NCI-H524 treated with DMSO at 0.1 percent for 48 hours (cell line): ENCODE data around the gene ZNF609.
"Not testable (repeated sequence)": the region's sequence is repeated elsewhere in the genome, so short reads cannot be mapped to it uniquely, and the experiment has no call there.

Experiments used
- DNase-seq: peaks from one replicate; lab custom pipeline; 2025; lab: John Stamatoyannopoulos, UW

The ZNF609 gene

DNA sequence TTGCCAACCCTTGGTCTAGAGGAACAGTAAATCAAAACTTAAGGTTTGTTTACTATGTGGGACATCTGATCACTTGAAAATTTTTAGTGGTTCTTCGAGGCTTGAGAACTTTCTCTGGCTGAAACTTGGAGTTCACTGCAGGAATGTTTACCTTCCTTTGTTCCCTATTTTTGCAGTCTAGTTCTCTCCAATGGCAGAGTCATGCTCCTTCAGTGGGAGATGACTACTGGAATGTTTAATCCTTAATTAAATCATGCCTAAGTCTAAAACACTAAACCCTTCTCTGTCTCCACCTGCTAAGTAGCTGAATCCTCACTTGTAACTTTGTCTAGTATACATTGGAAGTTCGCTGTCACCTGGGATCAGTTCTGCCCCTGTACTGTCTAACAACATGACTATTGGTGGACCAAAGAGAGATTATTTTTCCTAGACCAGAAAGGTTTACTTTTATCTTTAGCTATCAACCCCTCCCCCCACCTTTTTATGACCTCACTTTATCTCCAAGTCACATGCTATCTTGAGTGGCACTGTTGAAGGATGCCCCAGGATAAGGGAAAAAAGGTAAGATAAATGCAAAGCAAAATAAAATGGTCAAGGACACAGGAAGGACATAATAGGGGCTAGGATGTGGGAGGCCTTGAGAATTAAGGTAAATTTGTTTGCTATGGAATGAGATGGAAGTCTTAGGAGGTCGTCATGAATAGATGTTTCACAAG lies 1.2 kb upstream of the ZNF609 start:
- DNase-seq, result no peak

GRCh38 chr15:64460724-64461720 lies 644 bp downstream of the ZNF609 start:
- no peak for DNase-seq

- no peak for DNase-seq
Measured at GRCh38 chr15:64461721-64462162, 1.4 kb downstream of the ZNF609 start.

DNA sequence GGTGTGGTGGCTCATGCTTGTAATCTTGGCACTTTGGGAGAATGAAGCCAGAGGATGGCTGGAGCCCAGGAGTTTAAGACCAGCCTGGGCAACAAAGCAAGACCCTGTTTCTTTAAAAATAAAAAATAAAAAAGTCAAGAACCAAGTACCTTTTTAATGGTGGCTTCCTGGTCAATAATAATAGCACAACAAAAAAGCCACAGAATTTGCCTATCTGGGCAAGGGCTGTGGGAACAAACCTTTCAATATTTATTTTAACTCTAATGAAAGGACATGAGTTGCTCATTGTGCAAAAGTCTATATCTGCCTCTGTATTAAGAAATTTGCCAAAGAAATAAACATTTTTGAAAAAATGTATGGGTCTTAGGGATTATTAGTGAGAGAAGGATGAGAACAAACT lies 2.1 kb downstream of the ZNF609 start:
- DNase-seq, result no peak

DNA sequence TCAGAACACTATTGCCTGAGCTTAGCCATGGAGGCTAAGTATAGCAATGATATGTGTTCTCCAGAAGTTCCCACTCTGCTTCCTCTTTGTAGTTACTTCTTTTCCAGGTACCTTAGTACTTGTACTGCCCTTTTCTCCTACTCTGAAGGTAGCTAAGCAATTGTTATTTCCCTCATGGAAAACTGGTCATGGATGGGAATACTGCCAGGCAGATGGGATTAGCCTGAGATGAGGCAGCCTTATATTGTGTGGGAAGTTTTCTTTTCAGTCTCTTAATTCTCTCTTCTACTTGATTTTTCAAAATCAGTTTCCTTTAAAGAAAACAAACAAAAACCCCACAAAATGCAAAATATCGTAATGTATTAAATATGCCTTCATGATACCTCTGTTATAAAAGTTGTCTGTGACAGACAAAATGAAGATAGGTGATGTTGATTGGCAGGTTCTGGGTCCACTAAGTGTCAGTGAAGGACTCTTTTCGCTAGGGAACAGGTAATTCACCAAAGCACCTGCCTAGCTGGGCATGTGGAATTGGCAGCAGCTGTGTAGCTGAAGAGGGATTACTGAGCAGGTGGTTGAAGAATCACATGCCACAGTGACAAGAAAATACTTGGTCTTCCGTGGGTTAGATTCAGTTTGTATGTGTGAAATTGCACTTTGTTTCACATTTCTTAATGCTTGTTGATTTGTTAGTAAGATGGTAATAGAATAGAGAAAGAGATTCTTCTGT lies 4.1 kb downstream of the ZNF609 start:
- peak; percentile 10 for DNase-seq

- DNase-seq, result no peak
Measured at GRCh38 chr15:64466408-64467141, 6.2 kb downstream of the ZNF609 start.

DNA sequence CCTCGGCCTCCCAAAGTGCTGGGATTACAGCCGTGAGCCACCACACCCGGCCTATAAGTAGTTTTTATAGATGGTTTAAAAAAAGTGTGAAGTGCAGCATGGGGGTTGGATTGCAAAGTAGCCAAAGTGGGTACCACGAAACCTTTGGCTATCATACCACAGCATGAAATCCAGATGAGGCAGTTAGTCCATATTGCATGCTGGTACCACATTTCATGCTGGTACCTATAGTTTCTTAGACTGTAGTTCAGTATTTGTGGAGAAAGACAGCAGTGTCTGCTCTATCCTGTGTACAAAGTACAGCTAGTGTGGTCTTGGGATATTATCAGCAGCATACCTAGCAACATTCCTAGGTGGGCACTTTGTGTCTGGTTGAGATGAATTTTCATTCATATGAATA lies 11.8 kb downstream of the ZNF609 start:
- no peak for DNase-seq

DNA sequence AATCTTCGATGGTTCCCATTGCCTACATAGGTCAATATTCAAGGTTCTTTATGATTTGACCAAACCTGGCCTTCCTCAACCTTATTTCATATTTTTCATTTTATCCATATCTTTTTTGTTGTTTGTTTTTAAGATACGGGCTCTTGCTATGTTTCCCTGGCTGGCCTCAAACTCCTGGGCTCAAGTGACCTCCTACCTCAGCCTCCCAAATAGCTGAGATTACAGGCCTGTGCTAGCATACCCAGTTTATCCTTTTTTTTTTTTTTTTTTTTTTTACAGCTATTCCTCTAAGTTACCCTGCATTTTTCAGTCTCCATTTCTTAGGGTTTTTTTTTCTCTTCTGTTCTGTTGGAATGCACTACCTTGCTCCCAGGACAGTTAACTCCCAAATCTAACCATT lies 14.5 kb downstream of the ZNF609 start:
- no peak for DNase-seq

DNA sequence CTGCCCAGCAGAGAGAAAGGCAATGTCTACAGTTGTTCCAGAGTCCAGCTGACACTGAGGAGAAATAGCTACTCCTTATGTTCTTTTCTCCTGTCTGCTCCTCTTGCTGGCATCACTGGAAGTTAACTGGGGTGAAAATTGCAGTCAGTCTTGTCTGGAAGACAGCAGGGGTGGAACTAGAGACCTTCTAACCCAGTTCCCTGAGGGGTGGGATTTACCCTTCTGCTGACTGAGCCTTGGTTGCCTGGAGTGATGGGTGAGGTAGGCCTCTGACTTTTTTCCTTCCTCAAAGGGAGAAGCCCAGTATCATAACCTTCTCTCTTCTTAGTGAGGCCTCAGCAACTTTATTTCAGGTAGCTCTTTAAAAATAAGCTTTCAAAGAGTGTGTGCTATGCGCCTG lies 16.2 kb downstream of the ZNF609 start:
- DNase-seq, result no peak

DNA sequence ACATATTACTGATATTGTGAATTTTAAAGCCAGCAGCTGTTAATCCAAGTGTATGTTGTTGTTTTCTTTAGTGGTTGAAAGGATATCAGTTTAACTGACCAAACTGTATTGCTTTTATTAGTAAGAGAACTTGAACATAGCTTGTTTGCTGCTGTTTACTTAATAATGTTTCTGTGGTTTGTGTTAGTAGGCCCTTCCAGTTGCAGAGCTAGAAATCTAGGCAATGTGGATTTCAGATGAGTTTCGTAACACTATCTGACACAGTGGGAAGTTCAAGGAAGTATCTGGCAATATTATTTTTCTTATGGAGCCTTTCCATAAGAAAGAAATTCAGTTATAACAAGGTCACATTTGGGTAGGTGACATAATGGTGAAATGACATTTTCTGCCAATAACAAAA lies 18.5 kb downstream of the ZNF609 start:
- no peak for DNase-seq

DNA sequence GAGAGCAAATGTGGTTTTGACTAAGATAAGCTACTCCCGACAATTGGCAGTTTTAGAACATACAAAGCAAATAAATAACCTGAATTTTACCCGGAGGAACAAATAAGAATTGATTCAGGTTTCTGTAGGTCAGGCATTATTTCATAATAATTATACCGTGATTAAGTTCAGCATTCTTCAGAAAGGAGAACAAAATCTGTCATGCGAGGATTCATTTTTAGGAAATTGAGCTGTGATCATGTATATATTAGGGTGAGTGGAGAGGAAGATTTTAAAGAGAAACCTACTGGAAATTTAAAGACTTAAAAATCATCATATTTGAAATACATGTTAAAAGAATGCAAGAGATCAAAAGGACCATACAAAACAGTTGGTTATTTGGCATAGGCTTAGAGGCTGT lies 20.5 kb downstream of the ZNF609 start:
- DNase-seq, result no peak

DNA sequence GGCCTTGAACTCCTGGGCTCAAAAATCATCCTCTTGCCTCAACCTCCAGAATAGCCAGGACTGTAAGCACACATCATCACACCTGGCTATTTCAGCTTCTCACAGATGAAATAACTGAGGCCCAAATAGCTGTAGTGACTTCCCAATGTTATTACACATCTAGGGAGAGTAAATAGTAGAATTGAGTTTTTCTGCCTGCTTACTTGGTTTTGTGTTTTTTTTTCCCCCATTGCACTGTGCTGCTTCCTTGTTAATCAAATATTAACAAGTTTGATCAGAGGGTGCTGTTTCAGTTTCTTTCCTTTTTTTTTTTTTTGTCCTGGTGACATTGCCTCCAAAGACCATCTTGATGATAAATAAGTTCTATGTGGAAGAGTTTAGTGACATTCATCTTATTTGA lies 23.4 kb downstream of the ZNF609 start:
- no peak for DNase-seq

GRCh38 chr15:64485796-64486195 lies 25.4 kb downstream of the ZNF609 start:
- DNase-seq, result no peak

DNA sequence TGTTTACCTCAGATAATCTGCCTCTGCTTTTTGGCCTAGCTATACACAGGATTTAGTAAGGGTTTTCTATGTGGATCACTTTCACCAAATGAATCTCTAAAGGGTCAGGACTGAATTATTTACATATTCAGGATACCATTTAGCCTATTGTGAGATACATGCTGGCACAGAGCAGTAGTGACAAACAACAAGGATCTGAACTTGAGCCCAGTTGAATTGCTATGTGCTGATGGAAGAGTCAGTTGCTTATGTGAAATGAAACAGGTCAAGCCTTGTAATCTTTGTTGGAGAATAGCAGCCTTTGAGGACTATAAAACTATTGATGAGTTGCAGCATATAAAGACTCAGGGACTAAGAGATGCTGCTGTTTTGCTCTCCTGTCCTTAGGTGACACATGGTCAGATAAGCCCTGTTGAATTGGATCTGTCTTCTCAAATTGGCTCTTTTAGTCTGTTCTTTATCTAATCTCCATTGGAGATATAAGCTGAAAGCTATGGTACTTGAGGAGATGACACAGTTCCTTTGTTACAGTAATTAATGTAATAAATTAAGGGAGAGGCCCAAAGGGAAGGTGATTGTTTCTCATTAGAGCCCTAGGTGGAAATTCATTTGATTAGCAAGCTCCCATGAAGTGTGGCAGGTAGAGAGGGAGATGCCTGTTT lies 30.4 kb downstream of the ZNF609 start:
- no peak for DNase-seq

- no peak for DNase-seq
Measured at GRCh38 chr15:64493641-64494040, 33.3 kb downstream of the ZNF609 start.

DNA sequence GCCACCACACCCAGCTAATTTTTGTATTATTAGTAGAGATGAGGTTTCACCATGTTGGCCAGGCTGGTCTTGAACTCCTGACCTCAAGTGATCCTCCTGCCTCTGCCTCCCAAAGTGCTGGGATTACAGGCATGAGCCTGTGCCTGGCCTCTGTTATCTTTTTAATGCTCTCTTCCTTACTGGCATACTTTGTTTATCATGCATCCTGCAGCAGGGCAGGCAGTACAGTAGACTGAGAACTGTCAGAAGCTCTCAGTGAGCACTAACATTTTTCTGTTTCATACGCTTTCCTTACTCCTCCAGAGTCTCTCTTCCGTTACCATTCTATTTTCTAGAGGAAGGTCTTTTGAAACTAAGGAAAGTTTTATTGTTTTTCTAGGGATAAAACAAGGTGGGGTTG lies 35.6 kb downstream of the ZNF609 start:
- DNase-seq, result not testable (repeated sequence)

GRCh38 chr15:64500695-64501395 lies 40.5 kb downstream of the ZNF609 start:
- no peak for DNase-seq

- DNase-seq, result peak; percentile 100
Measured at GRCh38 chr15:64501396-64501715, 41.0 kb downstream of the ZNF609 start.

GRCh38 chr15:64502151-64502550 lies 41.8 kb downstream of the ZNF609 start:
- DNase-seq, result no peak

DNA sequence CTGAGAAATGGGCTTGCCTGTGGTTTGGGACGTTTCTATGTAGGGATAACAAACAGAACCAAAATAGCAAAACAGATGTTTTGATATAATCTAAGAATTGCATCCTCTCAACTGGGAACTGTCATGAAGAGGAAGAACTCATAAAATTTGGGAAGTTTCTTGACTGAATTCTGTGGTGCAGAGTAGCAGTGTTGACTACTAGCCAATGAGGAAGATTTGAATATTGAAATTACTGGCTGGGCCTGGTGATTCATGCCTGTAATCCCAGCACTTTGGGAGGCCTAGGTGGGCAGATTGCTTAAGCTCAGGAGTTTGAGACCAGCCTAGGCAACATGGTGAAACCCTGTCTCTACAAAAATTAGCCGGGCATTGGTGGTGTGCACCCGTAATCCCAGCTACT lies 42.2 kb downstream of the ZNF609 start:
- no peak for DNase-seq

DNA sequence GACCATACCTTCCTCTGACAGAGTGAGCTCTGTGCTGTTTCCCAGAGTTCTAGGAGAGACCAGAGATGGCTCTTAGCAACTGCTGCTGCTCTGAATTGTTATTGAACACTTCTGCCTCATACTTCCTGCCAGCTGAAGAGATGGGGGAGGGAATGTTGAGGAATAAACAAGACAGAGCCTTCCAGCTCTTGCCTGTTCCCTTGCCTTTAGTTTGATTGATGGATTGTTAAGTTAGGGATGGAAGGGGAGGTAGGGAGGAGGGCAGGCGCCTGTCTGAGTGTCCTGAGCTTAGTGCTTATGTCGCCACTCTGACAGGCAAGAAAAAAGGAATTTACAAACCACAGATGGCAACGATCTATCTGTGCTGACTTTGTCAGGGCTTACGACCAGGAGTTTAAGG lies 42.8 kb downstream of the ZNF609 start:
- peak; percentile 72 for DNase-seq
